IMR-90 (cell line): ENCODE results near the gene OSCAR. TPM values are rescaled to one million over a fixed set of nuclear protein-coding genes. Genes with fewer than 3 reads are reported as not detected.

Experiments used
- ATAC-seq: fragments of 200-7000 bp; cut with Tn5 transposase; 2 replicates; pipeline ENCODE4 v1.9.1; 2020; ENCODE audit warnings: low read depth, mild to moderate bottlenecking, moderate library complexity
- BruUV-seq: library from RNA; stranded (reverse); fragments of 400-500 nt; replicated peaks from 2 replicates; lab custom pipeline; 2021; lab: Mats Ljungman, UMichigan
- CTCF ChIA-PET: fragments of 300-600 bp; formaldehyde crosslinking; extraction: SDS; loops from one replicate; lab custom pipeline; 2021; ENCODE audit warnings: antibody characterized with exemption; lab: Yijun Ruan, JAX
- POLR2A ChIA-PET: fragments of 300-600 bp; sonication (Branson Sonifier 250); formaldehyde crosslinking; loops from one replicate; lab custom pipeline; 2022; ENCODE audit warnings: antibody characterized with exemption; ENCODE audit not compliant: unreplicated experiment; lab: Charles Lee
- DNase-seq: peaks from one replicate; pipeline ENCODE4 v3.0.0; 2013
- H2AFZ ChIP-seq: replicated peaks from 2 replicates; pipeline ENCODE3; 2013; ENCODE audit warnings: low read length, mild to moderate bottlenecking; ENCODE audit not compliant: poor library complexity
- H2AK5ac ChIP-seq: 2 replicates; pipeline ENCODE4 v1.6.1; 2013; ENCODE audit warnings: low read depth, low read length, inconsistent platforms
- H2AK9ac ChIP-seq: replicated peaks from 2 replicates; pipeline ENCODE3; 2013; ENCODE audit warnings: mild to moderate bottlenecking, low read depth, low read length, moderate library complexity; ENCODE audit not compliant: poor library complexity
- H2BK120ac ChIP-seq: 2 replicates; pipeline ENCODE4 v1.6.1; 2013; ENCODE audit warnings: low read depth, low read length, inconsistent platforms
- H2BK15ac ChIP-seq: 3 replicates; pipeline ENCODE4 v1.6.1; 2013; ENCODE audit warnings: low read depth, low read length, inconsistent platforms
- H2BK20ac ChIP-seq: 2 replicates; pipeline ENCODE4 v1.6.1; 2013; ENCODE audit warnings: low read depth, mild to moderate bottlenecking, inconsistent platforms, low read length, moderate library complexity
- H2BK5ac ChIP-seq: 2 replicates; pipeline ENCODE4 v1.6.1; 2013; ENCODE audit warnings: mild to moderate bottlenecking, low read depth, low read length, inconsistent platforms; ENCODE audit not compliant: poor library complexity, severe bottlenecking
- H3K14ac ChIP-seq: replicated peaks from 2 replicates; pipeline ENCODE4 v1.6.1; 2013; ENCODE audit warnings: low read depth, low read length, inconsistent platforms
- H3K18ac ChIP-seq: 2 replicates; pipeline ENCODE4 v1.6.1; 2013; ENCODE audit warnings: low read depth, low read length, control low read depth
- H3K23ac ChIP-seq: 2 replicates; pipeline ENCODE4 v1.6.1; 2013; ENCODE audit warnings: low read depth, low read length, inconsistent platforms
- H3K27ac ChIP-seq: 2 replicates; pipeline ENCODE4 v1.5.1; 2013; ENCODE audit warnings: mild to moderate bottlenecking, control low read depth, low read length; ENCODE audit not compliant: insufficient read depth
- H3K27me3 ChIP-seq: 2 replicates; pipeline ENCODE4 v1.6.1; 2013; ENCODE audit warnings: low read length; ENCODE audit not compliant: control insufficient read depth, insufficient read depth
- H3K36me3 ChIP-seq: 2 replicates; pipeline ENCODE4 v1.6.1; 2013; ENCODE audit warnings: low read length, mixed read lengths; ENCODE audit not compliant: control insufficient read depth, insufficient read depth
- H3K4ac ChIP-seq: 2 replicates; pipeline ENCODE4 v1.6.1; 2013; ENCODE audit warnings: low read depth, low read length, inconsistent platforms
- H3K4me1 ChIP-seq: 2 replicates; pipeline ENCODE4 v1.6.1; 2013; ENCODE audit warnings: low read length, mixed read lengths; ENCODE audit not compliant: control insufficient read depth, insufficient read depth
- H3K4me2 ChIP-seq: 2 replicates; pipeline ENCODE4 v1.6.1; 2013; ENCODE audit warnings: low read depth, mild to moderate bottlenecking, control low read depth, low read length, moderate library complexity
- H3K4me3 ChIP-seq: 2 replicates; pipeline ENCODE4 v1.5.1; 2013; ENCODE audit warnings: low read depth, mild to moderate bottlenecking, control low read depth, low read length, moderate library complexity; ENCODE audit not compliant: insufficient read depth
- H3K56ac ChIP-seq: 2 replicates; pipeline ENCODE4 v1.6.1; 2013; ENCODE audit warnings: low read length, inconsistent platforms; ENCODE audit not compliant: insufficient read depth; ENCODE audit errors: extremely low read depth
- H3K79me1 ChIP-seq, 2 experiments: 2 replicates each; pipeline ENCODE4 v1.6.1; 2013; ENCODE audit warnings: low read length in 2 of 2, inconsistent platforms in 1 of 2, low read depth in 1 of 2
- H3K9ac ChIP-seq: 2 replicates; pipeline ENCODE4 v1.6.1; 2013; ENCODE audit warnings: low read depth, low read length, control low read depth
- H3K9me1 ChIP-seq: 2 replicates; pipeline ENCODE4 v1.6.1; 2013; ENCODE audit warnings: low read length, inconsistent platforms; ENCODE audit not compliant: insufficient read depth
- H3K9me3 ChIP-seq: 2 replicates; pipeline ENCODE4 v1.6.1; 2013; ENCODE audit warnings: low read length; ENCODE audit not compliant: control insufficient read depth, insufficient read depth
- H4K20me1 ChIP-seq: 2 replicates; pipeline ENCODE4 v1.6.1; 2013; ENCODE audit warnings: low read length, inconsistent platforms; ENCODE audit not compliant: insufficient read depth
- H4K5ac ChIP-seq: 2 replicates; pipeline ENCODE4 v1.6.1; 2013; ENCODE audit warnings: mild to moderate bottlenecking, low read depth, low read length, control low read depth
- H4K8ac ChIP-seq, 2 experiments: 2 replicates each; pipeline ENCODE4 v1.6.1; 2013; ENCODE audit warnings: low read depth in 2 of 2, low read length in 2 of 2, control low read depth in 1 of 2, inconsistent platforms in 1 of 2
- H4K91ac ChIP-seq: 2 replicates; pipeline ENCODE4 v1.6.1; 2013; ENCODE audit warnings: low read depth, low read length, inconsistent platforms; ENCODE audit not compliant: insufficient read depth
- CEBPB ChIP-seq: IDR thresholded peaks from 2 replicates; pipeline ENCODE4 v1.6.1; 2012; ENCODE audit warnings: low read depth, low read length, improper control_type of control experiment
- CHD1 ChIP-seq: IDR thresholded peaks from 2 replicates; pipeline ENCODE4 v1.6.1; 2012; ENCODE audit warnings: low read depth, low read length, improper control_type of control experiment
- ELK1 ChIP-seq: fragments of 150-350 bp; IDR thresholded peaks from 2 replicates; pipeline ENCODE4 v1.6.1; 2016; ENCODE audit warnings: low read depth, mild to moderate bottlenecking, low read length, moderate library complexity, borderline replicate concordance
- FOS ChIP-seq: fragments of 150-350 bp; IDR thresholded peaks from 2 replicates; pipeline ENCODE4 v1.6.1; 2016; ENCODE audit warnings: low read depth, low read length
- MAFK ChIP-seq: IDR thresholded peaks from 2 replicates; pipeline ENCODE4 v1.6.1; 2012; ENCODE audit warnings: low read depth, low read length, improper control_type of control experiment
- MAZ ChIP-seq: IDR thresholded peaks from 2 replicates; pipeline ENCODE4 v1.6.1; 2012; ENCODE audit warnings: low read depth, mild to moderate bottlenecking, low read length, improper control_type of control experiment, moderate library complexity, borderline replicate concordance
- MXI1 ChIP-seq: IDR thresholded peaks from 2 replicates; pipeline ENCODE4 v1.6.1; 2012; ENCODE audit warnings: low read depth, mild to moderate bottlenecking, low read length, moderate library complexity, borderline replicate concordance
- RAD21 ChIP-seq: IDR thresholded peaks from 2 replicates; pipeline ENCODE4 v1.6.1; 2012; ENCODE audit warnings: low read length, improper control_type of control experiment
- WGBS, 2 experiments: methylation state at CpG; one replicate each; pipeline versions ENCODE4 v1.1.5 to v1.1.7; 2013; ENCODE audit warnings: missing lambda C conversion rate in 2 of 2; ENCODE audit not compliant: insufficient read length in 1 of 2; ENCODE audit errors: extremely low coverage in 2 of 2; 5-methylcytosine and 5-hydroxymethylcytosine counted together
- dilution Hi-C: fragments of 300-500 bp; cut with HindIII; formaldehyde crosslinking; loops from one replicate; pipeline ENCODE4 v1.14.3; 2018; ENCODE audit warnings: low sequenced_read_pairs; ENCODE audit not compliant: unreplicated experiment
- in situ Hi-C: fragments of 300-500 bp; cut with MboI; formaldehyde crosslinking; loops from 3 replicates; pipeline ENCODE4 v1.14.3; 2019; ENCODE audit warnings: low sequenced_read_pairs, inconsistent platforms, mixed read lengths
- intact Hi-C: fragments of 100-400 bp; cut with micrococcal nuclease; formaldehyde crosslinking; loops from 2 replicates; pipeline ENCODE4 v1.10.0; 2022
- polyA plus RNA-seq, 3 experiments: library from polyadenylated mRNA; depleted of rRNA; stranded (reverse); fragments of >200 nt; gene quantifications; 2 replicates each; pipeline ENCODE4 v1.2.3, GENCODE V29; 2012; ENCODE audit warnings: low replicate concordance in 1 of 3
- total RNA-seq: library from RNA; depleted of rRNA; stranded (reverse); fragments of >200 nt; gene quantifications from 2 replicates; pipeline ENCODE4 v1.2.3, GENCODE V29; 2012

OSCAR gene
- total and polyA plus RNA-seq, 2 of the 4 experiments (the other 2 are of a cell fraction) = 0.15 TPM; not detected in 1

- H2BK15ac ChIP-seq = no peak overlapping the region
- H2AK5ac ChIP-seq = no peak overlapping the region
- no peaks in the 10 kb centered on the region for H3K36me3 ChIP-seq
- no peak overlapping the region for H4K91ac ChIP-seq
- no TSS peak for BruUV-seq
- no peak overlapping the region for H2BK5ac ChIP-seq
- ChIA-PET CTCF (no interaction called here), POLR2A (no interaction called here)
- intact Hi-C loops = no loop called here
- H3K4me2 ChIP-seq = no peak overlapping the region
- TF ChIP-seq MAZ (no peak), CHD1 (no peak), FOS (no peak), MXI1 (no peak), CEBPB (no peak), MAFK (no peak), ELK1 (no peak), RAD21 (no peak)
- no peaks in the 10 kb centered on the region for H3K27me3 ChIP-seq
- no peak overlapping the region for H3K9ac ChIP-seq
- dilution Hi-C loops = no loop called here
- no peaks in the 10 kb centered on the region for H3K4me1 ChIP-seq
- no peak overlapping the region for H2BK120ac ChIP-seq
- H3K9me1 ChIP-seq = no peaks in the 10 kb centered on the region
- no peak overlapping the region for H3K56ac ChIP-seq
- in situ Hi-C loops = no loop called here
- H3K79me1 ChIP-seq = no peaks in the 10 kb centered on the region
- H4K8ac ChIP-seq = no peak overlapping the region
- ATAC-seq (no peak), DNase-seq (no peak)
- no peak overlapping the region for H2BK20ac ChIP-seq
- H2AFZ ChIP-seq = no peak overlapping the region
- no peak overlapping the region for H2AK9ac ChIP-seq
- WGBS, 2 experiments = 78% methylated on average over 4 of the region's 10 CpGs; no CpG with 5 or more reads in 1 of the 2 experiments
- H3K9me3 ChIP-seq = peaks cover 4% of the 10 kb centered on the region; the same call in 1 of the 2 replicates
- H4K5ac ChIP-seq = no peak overlapping the region
- no peak overlapping the region for H3K27ac ChIP-seq
- no peaks in the 10 kb centered on the region for H4K20me1 ChIP-seq
- no peak overlapping the region for H3K23ac ChIP-seq
- H3K14ac ChIP-seq = no peak overlapping the region
- H3K18ac ChIP-seq = no peak overlapping the region
- H3K4ac ChIP-seq = no peak overlapping the region
- H3K4me3 ChIP-seq = no peak overlapping the region
Measured at GRCh38 chr19:54073829-54074228, 26.8 kb downstream of the OSCAR start.
